ENCODE measurements around the gene SAAL1. TPM values are rescaled to one million over a fixed set of nuclear protein-coding genes. Genes with fewer than 3 reads are reported as not detected.

The SAAL1 gene
- polyA plus RNA-seq, 1 donor from 2014 or later = 66.2 TPM

DNA sequence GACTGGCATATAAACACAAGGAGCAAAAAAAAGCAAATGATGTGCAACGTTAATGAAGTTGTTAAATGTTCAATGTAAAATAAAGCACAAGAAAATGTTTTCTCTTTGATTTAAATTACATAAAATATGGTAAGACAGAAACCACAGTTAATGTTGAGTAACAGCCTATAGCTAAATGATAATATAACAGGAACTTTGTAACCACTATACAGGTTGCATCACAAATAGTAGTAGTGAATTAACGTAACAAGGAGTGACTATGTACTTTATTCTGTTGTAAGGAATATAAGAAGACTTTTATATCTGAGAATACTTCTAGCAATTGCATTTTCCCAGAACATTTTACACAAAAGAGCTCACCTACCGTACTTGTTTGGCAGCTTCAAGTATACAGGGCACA is 16.9 kb downstream of the SAAL1 start:
- no peaks in the 10 kb centered on the region for H3K9me2 ChIP-seq (ENCODE audit: insufficient read depth, low read length)
- no peaks in the 10 kb centered on the region for H3F3A ChIP-seq (ENCODE audit: insufficient read depth, low read length, poor library complexity, severe bottlenecking)
- H3K27me3 ChIP-seq (ENCODE audit: insufficient read depth, low read depth, low read length) = no peaks in the 10 kb centered on the region
- TF ChIP-seq EP300 (conservative IDR thresholded peaks at IDR 0.05; ENCODE audit: poor library complexity, severe bottlenecking) (no peak), TAF1 (IDR thresholded peaks at IDR 0.05; ENCODE audit: low read depth) (no peak), EZH2 (IDR thresholded peaks at IDR 0.05; ENCODE audit: borderline replicate concordance, insufficient read depth, low read length, poor library complexity, severe bottlenecking) (no peak), RAD21 (conservative IDR thresholded peaks at IDR 0.05) (no peak), SMC3 (conservative IDR thresholded peaks at IDR 0.05; ENCODE audit: poor library complexity) (no peak), POLR2AphosphoS5 (IDR thresholded peaks at IDR 0.05) (no peak), MXI1 (conservative IDR thresholded peaks at IDR 0.05; ENCODE audit: poor library complexity, severe bottlenecking) (no peak)
- TF ChIP-seq, protein P1, sequence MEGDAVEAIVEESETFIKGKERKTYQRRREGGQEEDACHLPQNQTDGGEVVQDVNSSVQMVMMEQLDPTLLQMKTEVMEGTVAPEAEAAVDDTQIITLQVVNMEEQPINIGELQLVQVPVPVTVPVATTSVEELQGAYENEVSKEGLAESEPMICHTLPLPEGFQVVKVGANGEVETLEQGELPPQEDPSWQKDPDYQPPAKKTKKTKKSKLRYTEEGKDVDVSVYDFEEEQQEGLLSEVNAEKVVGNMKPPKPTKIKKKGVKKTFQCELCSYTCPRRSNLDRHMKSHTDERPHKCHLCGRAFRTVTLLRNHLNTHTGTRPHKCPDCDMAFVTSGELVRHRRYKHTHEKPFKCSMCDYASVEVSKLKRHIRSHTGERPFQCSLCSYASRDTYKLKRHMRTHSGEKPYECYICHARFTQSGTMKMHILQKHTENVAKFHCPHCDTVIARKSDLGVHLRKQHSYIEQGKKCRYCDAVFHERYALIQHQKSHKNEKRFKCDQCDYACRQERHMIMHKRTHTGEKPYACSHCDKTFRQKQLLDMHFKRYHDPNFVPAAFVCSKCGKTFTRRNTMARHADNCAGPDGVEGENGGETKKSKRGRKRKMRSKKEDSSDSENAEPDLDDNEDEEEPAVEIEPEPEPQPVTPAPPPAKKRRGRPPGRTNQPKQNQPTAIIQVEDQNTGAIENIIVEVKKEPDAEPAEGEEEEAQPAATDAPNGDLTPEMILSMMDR (IDR thresholded peaks at IDR 0.05; ENCODE audit: poor library complexity, severe bottlenecking) = no peak
- TF ChIP-seq, protein P2, sequence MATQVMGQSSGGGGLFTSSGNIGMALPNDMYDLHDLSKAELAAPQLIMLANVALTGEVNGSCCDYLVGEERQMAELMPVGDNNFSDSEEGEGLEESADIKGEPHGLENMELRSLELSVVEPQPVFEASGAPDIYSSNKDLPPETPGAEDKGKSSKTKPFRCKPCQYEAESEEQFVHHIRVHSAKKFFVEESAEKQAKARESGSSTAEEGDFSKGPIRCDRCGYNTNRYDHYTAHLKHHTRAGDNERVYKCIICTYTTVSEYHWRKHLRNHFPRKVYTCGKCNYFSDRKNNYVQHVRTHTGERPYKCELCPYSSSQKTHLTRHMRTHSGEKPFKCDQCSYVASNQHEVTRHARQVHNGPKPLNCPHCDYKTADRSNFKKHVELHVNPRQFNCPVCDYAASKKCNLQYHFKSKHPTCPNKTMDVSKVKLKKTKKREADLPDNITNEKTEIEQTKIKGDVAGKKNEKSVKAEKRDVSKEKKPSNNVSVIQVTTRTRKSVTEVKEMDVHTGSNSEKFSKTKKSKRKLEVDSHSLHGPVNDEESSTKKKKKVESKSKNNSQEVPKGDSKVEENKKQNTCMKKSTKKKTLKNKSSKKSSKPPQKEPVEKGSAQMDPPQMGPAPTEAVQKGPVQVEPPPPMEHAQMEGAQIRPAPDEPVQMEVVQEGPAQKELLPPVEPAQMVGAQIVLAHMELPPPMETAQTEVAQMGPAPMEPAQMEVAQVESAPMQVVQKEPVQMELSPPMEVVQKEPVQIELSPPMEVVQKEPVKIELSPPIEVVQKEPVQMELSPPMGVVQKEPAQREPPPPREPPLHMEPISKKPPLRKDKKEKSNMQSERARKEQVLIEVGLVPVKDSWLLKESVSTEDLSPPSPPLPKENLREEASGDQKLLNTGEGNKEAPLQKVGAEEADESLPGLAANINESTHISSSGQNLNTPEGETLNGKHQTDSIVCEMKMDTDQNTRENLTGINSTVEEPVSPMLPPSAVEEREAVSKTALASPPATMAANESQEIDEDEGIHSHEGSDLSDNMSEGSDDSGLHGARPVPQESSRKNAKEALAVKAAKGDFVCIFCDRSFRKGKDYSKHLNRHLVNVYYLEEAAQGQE (IDR thresholded peaks at IDR 0.05; ENCODE audit: borderline replicate concordance) = no peak
- H4K20me1 ChIP-seq (ENCODE audit: insufficient read depth) = no peaks in the 10 kb centered on the region
- no peak overlapping the region for H3K9ac ChIP-seq (ENCODE audit: low read length)
- no peak overlapping the region for H2AFZ ChIP-seq (ENCODE audit: low read depth, low read length)
- peaks cover 7% of the 10 kb centered on the region for H3K36me3 ChIP-seq (ENCODE audit: insufficient read depth, low read length)
- H3K79me2 ChIP-seq (replicated peaks; ENCODE audit: insufficient read depth, low read length) = no peaks in the 10 kb centered on the region
- no peak overlapping the region for H3K4me3 ChIP-seq (ENCODE audit: low read length)
- H3K4me2 ChIP-seq (ENCODE audit: low read length) = no peak overlapping the region
- no peaks in the 10 kb centered on the region for H3K9me3 ChIP-seq (ENCODE audit: low read length)
- no peak overlapping the region for H3K27ac ChIP-seq (ENCODE audit: low read length)

DNA sequence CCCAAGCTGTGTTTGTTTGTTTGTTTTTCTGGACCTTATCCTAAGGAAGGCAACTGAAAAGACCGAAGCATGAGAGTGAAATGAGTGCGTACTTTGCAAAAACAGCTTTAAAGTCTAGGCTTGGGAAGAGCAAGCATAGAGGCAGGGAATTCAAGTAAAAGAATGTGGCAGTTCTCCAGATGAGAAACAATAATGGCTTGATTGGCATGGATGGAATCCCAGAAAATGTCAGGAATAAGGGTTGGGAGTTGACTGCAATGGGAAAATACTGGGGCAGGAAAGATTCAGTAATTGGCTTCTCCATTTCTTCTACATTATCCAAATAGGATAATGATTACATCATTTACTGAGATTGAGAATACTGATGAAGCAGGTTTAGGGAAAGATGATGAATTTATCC is 17.5 kb downstream of the SAAL1 start:
- Histone ChIP-seq H3F3A (ENCODE audit: insufficient read depth, low read length, poor library complexity, severe bottlenecking) (no peaks in the 10 kb centered on the region), H4K20me1 (ENCODE audit: insufficient read depth) (no peaks in the 10 kb centered on the region), H3K27ac (ENCODE audit: low read length) (no peak overlapping the region), H3K4me2 (ENCODE audit: low read length) (no peak overlapping the region), H3K9ac (ENCODE audit: low read length) (no peak overlapping the region), H3K79me2 (replicated peaks; ENCODE audit: insufficient read depth, low read length) (no peaks in the 10 kb centered on the region), H3K36me3 (ENCODE audit: insufficient read depth, low read length) (peaks cover 7% of the 10 kb centered on the region), H3K9me3 (ENCODE audit: low read length) (no peaks in the 10 kb centered on the region), H3K9me2 (ENCODE audit: insufficient read depth, low read length) (no peaks in the 10 kb centered on the region), H2AFZ (ENCODE audit: low read depth, low read length) (no peak overlapping the region), H3K27me3 (ENCODE audit: insufficient read depth, low read depth, low read length) (no peaks in the 10 kb centered on the region), H3K4me3 (ENCODE audit: low read length) (no peak overlapping the region)
- TF ChIP-seq, protein P1 (IDR thresholded peaks at IDR 0.05; ENCODE audit: poor library complexity, severe bottlenecking) = no peak
